ENCODE measurements around the gene ATP5F1D. TPM values are rescaled to one million over a fixed set of nuclear protein-coding genes. Genes with fewer than 3 reads are reported as not detected.

ATP5F1D gene
- total and polyA plus RNA-seq, 2 experiments from 2014 or later: 139 to 396 TPM

DNA sequence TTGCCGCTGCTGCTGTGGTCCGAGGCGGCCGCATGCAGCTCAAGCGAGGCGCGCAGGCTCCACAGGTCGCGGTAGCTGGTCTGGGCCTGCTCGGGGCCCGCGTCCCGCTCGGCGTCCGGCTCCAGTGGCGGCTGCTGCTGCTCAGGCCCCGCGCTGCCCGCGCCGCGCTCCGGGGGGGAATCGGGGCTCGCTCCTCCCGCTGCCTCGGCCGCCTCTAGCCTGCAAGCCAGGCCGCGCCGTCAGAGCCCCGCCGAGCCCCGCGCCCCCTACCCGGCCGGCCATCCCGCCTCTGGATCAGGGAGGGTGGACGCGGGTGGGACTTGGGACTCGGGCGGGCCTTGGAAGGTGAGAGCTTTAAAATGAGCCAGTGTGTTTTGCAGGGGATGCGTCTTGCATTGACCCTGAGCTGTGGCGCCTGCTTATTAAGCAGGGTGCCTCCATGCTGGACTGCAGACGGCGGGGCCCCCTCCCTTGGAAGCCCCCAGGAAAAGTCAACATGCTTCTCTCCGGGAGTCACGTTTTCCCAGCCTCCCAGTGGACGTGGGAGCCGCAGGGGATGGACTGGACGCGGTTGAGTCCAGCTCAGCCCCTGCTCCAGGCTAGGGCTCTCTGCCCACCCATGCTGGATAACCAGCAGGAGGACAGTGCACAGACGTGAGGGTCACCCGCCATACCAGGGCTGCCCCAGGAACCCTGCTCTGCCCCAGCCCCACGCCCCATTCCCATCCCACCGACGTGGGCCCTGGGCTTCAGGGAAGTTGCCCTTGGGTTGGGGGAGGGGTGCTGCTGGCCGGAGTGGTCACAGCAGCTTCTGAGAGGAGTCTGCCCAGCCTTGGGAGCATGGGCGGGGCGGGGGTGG lies 11.4 kb upstream of the ATP5F1D start:
- Histone ChIP-seq H3K27me3 (ENCODE audit: insufficient read depth) (no peaks in the 10 kb centered on the region), H4K20me1 (replicated peaks; ENCODE audit: insufficient read depth) (peaks cover 4% of the 10 kb centered on the region), H2AFZ (no peak overlapping the region), H3K4me1 (ENCODE audit: insufficient read depth) (no peaks in the 10 kb centered on the region), H3F3A (replicated peaks; ENCODE audit: low read depth) (0 out of 2 replicates have a peak, but pooled peaks cover 20% of the 10 kb centered on the region), H3K79me2 (replicated peaks; ENCODE audit: insufficient read depth) (no peaks in the 10 kb centered on the region), H3K36me3 (ENCODE audit: insufficient read depth) (no peaks in the 10 kb centered on the region), H3K27ac (ENCODE audit: low read depth) (no peak overlapping the region), H3K4me3 (no peak overlapping the region), H3K4me2 (no peak overlapping the region), H3K9me2 (ENCODE audit: insufficient read depth) (no peaks in the 10 kb centered on the region)
- H3K4me3 Mint-ChIP-seq: no peak overlapping the region
- ATAC-seq (no peak), DNase-seq (ENCODE audit: low spot score) (no peak)
- no peak for TF ChIP-seq ZNF462 (CRISPR knock-in tag; IDR thresholded peaks at IDR 0.05)
- no peak for TF ChIP-seq EZH2 (IDR thresholded peaks at IDR 0.05; ENCODE audit: low read depth, unreplicated experiment)
- TF ChIP-seq ZNF114 (CRISPR knock-in tag; IDR thresholded peaks at IDR 0.05): no peak
- TF ChIP-seq, protein P1, sequence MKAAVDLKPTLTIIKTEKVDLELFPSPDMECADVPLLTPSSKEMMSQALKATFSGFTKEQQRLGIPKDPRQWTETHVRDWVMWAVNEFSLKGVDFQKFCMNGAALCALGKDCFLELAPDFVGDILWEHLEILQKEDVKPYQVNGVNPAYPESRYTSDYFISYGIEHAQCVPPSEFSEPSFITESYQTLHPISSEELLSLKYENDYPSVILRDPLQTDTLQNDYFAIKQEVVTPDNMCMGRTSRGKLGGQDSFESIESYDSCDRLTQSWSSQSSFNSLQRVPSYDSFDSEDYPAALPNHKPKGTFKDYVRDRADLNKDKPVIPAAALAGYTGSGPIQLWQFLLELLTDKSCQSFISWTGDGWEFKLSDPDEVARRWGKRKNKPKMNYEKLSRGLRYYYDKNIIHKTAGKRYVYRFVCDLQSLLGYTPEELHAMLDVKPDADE (IDR thresholded peaks at IDR 0.05): no peak
- no peak for TF ChIP-seq CREB1 (CRISPR knock-in tag; IDR thresholded peaks at IDR 0.05; ENCODE audit: low read depth)
- no peak for TF ChIP-seq NANOG (IDR thresholded peaks at IDR 0.05; ENCODE audit: borderline replicate concordance)
- TF ChIP-seq JUNB (IDR thresholded peaks at IDR 0.05; ENCODE audit: unreplicated experiment): no peak
- TF ChIP-seq, protein P2, sequence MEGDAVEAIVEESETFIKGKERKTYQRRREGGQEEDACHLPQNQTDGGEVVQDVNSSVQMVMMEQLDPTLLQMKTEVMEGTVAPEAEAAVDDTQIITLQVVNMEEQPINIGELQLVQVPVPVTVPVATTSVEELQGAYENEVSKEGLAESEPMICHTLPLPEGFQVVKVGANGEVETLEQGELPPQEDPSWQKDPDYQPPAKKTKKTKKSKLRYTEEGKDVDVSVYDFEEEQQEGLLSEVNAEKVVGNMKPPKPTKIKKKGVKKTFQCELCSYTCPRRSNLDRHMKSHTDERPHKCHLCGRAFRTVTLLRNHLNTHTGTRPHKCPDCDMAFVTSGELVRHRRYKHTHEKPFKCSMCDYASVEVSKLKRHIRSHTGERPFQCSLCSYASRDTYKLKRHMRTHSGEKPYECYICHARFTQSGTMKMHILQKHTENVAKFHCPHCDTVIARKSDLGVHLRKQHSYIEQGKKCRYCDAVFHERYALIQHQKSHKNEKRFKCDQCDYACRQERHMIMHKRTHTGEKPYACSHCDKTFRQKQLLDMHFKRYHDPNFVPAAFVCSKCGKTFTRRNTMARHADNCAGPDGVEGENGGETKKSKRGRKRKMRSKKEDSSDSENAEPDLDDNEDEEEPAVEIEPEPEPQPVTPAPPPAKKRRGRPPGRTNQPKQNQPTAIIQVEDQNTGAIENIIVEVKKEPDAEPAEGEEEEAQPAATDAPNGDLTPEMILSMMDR (conservative IDR thresholded peaks at IDR 0.05; ENCODE audit: low read depth in 2 of 2): no peak
- TF ChIP-seq ZNF331 (CRISPR knock-in tag; IDR thresholded peaks at IDR 0.05; ENCODE audit: low read depth): no peak
- TF ChIP-seq EZH2phosphoT487 (IDR thresholded peaks at IDR 0.05; ENCODE audit: unreplicated experiment): no peak
- no peak for TF ChIP-seq STAT1 (IDR thresholded peaks at IDR 0.05; ENCODE audit: unreplicated experiment)
- no peak for TF ChIP-seq POLR2AphosphoS5 (IDR thresholded peaks at IDR 0.05; ENCODE audit: low read depth)
- no peak for TF ChIP-seq REST (IDR thresholded peaks at IDR 0.05; ENCODE audit: unreplicated experiment)
- peaks cover 5% of the 10 kb centered on the region for H3K27me3 Mint-ChIP-seq (ENCODE audit: insufficient read depth, low read depth, poor library complexity)
- no peak overlapping the region for H3K27ac Mint-ChIP-seq
- H3K36me3 Mint-ChIP-seq (ENCODE audit: low read depth): peaks cover 8% of the 10 kb centered on the region
- no peaks in the 10 kb centered on the region for H3K4me1 Mint-ChIP-seq
- no peaks in the 10 kb centered on the region for H3K9me3 Mint-ChIP-seq

All from GM23338 (cell line).